GM12874 (cell line): ENCODE results near the gene CAV1.

Experiments
- TF ChIP-seq, protein P1 (sequence below): IDR thresholded peaks from 2 replicates; pipeline ENCODE4 v1.5.1; 2011; ENCODE audit warnings: low read depth, mild to moderate bottlenecking, control low read depth, low read length, moderate library complexity; ENCODE audit not compliant: insufficient read depth

Gene CAV1

DNA sequence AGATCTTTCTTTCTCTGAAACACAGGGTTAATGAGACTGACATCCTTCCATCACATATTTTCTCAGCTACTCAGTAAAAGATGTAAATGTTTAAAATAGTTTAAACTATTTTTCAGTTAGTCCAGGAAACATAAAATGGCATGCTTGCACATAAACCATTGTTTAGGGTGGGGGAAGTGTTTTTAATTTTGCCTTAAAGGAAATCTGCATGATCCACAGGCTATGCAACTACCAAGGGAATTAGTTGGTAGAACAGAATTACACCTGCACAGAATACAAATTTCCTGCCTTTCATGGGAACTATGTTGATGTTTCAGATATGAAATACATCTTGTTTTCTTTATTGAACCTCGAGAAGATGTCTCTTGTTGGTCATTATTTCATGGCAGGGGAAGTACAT, 10.6 kb downstream of the CAV1 start:
- TF ChIP-seq, protein P1, sequence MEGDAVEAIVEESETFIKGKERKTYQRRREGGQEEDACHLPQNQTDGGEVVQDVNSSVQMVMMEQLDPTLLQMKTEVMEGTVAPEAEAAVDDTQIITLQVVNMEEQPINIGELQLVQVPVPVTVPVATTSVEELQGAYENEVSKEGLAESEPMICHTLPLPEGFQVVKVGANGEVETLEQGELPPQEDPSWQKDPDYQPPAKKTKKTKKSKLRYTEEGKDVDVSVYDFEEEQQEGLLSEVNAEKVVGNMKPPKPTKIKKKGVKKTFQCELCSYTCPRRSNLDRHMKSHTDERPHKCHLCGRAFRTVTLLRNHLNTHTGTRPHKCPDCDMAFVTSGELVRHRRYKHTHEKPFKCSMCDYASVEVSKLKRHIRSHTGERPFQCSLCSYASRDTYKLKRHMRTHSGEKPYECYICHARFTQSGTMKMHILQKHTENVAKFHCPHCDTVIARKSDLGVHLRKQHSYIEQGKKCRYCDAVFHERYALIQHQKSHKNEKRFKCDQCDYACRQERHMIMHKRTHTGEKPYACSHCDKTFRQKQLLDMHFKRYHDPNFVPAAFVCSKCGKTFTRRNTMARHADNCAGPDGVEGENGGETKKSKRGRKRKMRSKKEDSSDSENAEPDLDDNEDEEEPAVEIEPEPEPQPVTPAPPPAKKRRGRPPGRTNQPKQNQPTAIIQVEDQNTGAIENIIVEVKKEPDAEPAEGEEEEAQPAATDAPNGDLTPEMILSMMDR: no peak

DNA sequence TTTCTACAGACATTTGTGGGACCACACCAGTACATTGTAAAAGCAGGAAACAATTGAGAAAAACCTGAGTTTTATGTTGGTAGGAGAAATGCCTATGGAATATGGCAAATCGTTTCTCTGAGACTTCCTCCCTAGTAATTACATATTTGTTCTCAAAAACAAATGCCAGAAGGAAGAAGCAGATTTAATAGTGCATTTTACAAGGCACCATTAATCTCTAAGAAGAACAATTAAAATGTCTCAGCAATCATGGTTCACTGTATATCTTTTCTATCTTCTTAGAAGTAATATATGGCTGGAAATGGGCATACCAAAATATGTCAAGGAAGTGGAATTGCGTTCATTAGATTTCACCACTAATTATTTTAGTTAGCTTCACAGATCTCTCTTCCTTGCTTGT, 13.3 kb downstream of the CAV1 start:
- TF ChIP-seq, protein P1: no peak

DNA sequence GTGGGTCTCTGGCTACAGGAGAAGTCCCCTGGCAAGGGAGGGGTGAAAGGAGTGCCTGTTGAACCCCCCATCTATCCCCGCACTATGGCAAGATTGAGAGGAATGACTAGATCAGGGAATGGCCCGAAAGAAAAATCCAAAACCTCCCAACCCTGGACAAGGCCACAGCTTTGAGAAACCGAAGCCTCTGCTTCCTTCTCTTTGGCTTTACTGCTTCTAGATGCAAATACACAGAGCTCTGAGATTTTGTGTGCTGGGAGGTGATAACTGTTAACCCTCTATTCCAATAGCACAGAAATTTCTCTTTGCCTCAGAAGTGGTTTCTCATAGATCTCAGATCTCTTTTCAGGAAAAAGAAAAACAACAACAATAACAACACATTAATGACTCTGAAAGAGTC, 15.0 kb downstream of the CAV1 start:
- TF ChIP-seq, protein P1: no peak

DNA sequence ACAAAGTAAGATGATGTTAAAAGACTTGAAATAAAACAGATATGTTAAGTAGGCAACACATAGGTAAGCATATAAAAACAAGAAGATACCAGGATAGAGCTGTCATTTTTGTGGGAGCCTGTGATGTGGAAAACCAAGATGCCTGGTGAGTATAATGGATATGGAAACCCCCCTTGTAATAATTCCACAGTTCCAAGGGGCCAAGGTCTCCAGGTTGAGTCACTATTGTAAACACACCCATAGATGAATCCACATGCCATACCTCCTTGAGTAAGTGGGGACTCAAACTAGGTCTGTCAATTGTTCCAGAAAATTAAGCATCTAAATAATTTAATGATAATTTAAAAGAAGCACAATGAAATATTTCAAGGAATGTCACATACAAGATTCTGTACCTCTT, 15.9 kb downstream of the CAV1 start:
- TF ChIP-seq, protein P1: no peak

DNA sequence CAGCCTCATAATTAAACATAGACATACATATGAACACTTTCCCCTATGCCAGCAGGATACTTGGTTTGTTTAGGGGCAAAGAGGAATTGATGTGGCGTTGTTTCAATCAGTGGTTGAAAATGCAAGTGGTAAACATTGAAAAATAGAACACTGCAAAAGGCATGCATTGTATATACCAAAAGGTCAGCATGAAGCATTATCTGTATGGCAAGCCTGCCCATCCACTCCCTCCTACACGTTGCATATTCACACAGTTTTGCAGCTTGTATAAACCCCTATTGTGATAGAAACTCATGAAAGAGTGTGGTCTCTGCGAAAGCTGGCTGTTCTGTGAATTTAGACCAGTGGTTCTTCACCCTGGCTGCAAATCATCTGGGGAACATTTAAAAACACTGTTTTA, 17.1 kb downstream of the CAV1 start:
- TF ChIP-seq, protein P1: no peak

DNA sequence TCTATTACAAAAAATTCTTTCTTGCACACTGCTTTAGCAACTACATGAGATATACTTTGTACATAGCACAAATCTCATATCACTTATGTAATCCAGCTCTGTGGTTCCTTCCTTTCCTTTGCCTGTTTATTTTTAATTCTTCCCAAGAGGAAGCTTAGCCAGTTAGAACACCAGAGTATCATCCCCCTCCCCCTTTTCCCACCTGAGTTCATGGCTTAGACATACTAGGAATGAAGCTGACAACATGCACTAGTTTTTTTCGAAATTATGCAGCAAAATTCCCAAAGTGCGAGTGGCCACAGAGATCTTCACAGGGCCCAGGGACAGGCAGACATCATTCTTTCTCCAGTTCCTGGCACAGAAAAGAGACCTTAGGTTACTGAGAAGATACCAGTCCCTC, 17.8 kb downstream of the CAV1 start:
- TF ChIP-seq, protein P1: no peak

DNA sequence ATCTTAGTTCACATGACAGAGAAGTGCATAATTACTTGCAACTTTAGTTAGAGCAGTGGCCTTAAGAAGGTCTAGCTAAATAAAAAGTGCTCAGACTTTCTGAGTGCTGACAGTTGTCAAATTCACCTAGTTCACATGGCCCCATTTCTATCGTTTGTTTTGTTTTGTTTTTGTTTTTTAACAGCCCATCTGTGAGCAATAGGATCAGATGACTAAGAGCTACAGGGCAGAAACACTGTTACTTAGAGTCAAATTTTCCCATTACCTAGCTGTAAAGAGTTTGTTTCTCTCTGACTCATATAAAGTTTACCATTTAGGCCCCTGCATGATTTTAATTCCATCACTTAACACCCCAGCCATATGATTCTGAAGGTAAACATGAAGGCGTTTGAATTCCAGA, 18.8 kb downstream of the CAV1 start:
- TF ChIP-seq, protein P1: no peak

DNA sequence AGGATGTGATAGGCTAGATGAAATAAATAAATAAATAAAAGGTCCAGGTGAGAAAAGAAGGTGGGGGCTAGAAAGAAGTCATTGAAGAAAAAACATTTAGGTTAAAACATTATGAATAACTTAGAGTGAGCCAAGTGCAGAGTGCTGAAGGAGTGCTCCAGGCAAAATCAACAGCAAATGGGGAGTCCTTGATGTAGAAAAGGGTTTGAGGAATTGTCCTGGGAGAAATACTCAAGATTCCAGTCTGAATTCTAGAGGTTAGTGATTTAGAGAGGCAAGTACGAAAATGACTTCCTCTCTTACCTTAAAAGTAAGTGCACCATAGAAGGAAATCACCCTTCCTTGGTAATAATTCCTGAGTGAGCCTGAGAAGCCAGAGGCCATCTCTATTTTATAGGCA, 19.7 kb downstream of the CAV1 start:
- TF ChIP-seq, protein P1: no peak
